ENCODE data around the gene SNRPA1. TPM values are rescaled to one million over a fixed set of nuclear protein-coding genes. Genes with fewer than 3 reads are reported as not detected.

SNRPA1 gene
- total and polyA plus RNA-seq, 2 donors (not counting 3 experiments of a cell fraction or from before 2014, with no cell fraction given): 68.5 to 82.7 TPM

GRCh38 chr15:101272584-101272983, 22.5 kb downstream of the SNRPA1 start:
- FAIRE-seq: no peak
- ChIA-PET CTCF (interaction anchor here (1.7 to 2.9 kb wide), 2 partner anchors 16 to 264 kb away, joined by 6 to 10 read pairs; no protein-coding TSS in a partner anchor), POLR2A (no interaction called here)
- no peaks in the 10 kb centered on the region for H3K27me3 ChIP-seq (ENCODE audit: control insufficient read depth in 2 of 2, insufficient read depth in 2 of 2, low read length in 2 of 2)
- H4K20me1 ChIP-seq (replicated peaks; ENCODE audit: control insufficient read depth, extremely low read depth, insufficient read depth, low read length): no peaks in the 10 kb centered on the region
- no peak overlapping the region for H3K4me2 ChIP-seq (ENCODE audit: insufficient read depth, low read length)
- intact Hi-C loops (cut with micrococcal nuclease) (no loop called here), dilution Hi-C loops (cut with MboI; ENCODE audit: extremely low pct_ligation_motif_present, low sequenced_read_pairs) (no loop called here)
- H2AFZ ChIP-seq (ENCODE audit: low read depth, low read length): no peak overlapping the region
- H3K9me3 ChIP-seq (replicated peaks; ENCODE audit: control insufficient read depth, insufficient read depth, low read length): no peaks in the 10 kb centered on the region
- no TSS peak for BruUV-seq (replicated peaks)
- H3K9me1 ChIP-seq (replicated peaks; ENCODE audit: control insufficient read depth, extremely low read depth, insufficient read depth, low read length): no peaks in the 10 kb centered on the region
- H3K27ac ChIP-seq (ENCODE audit: insufficient read depth, low read depth, low read length): no peak overlapping the region
- H3K4me3 ChIP-seq (replicated peaks in 1 of 3; ENCODE audit: insufficient read depth in 1 of 3, low read depth in 1 of 3, low read length in 3 of 3): no peak overlapping the region
- no peak overlapping the region for H3K9ac ChIP-seq (replicated peaks; ENCODE audit: extremely low read depth, insufficient read depth, low read length)
- H3K36me3 ChIP-seq (ENCODE audit: control insufficient read depth in 2 of 2, extremely low read depth in 1 of 2, insufficient read depth in 2 of 2, low read length in 2 of 2): peaks cover 25 to 28% of the 10 kb centered on the region in 2 experiments
- H3K79me2 ChIP-seq (ENCODE audit: control insufficient read depth, insufficient read depth, low read length): peaks cover 19% of the 10 kb centered on the region
- no peak for TF ChIP-seq JUN (IDR thresholded peaks at IDR 0.05; ENCODE audit: borderline replicate concordance, insufficient read depth, insufficient read length, low read depth)
- TF ChIP-seq POLR2AphosphoS5 (IDR thresholded peaks at IDR 0.05; ENCODE audit: insufficient read depth, low read depth, low read length): no peak
- TF ChIP-seq POLR2A (IDR thresholded peaks at IDR 0.05; ENCODE audit: low read depth, low read length): no peak
- no peak for TF ChIP-seq FOS (IDR thresholded peaks at IDR 0.05; ENCODE audit: borderline replicate concordance, insufficient read depth, low read length)
- no peak for TF ChIP-seq EZH2 (IDR thresholded peaks at IDR 0.05; ENCODE audit: borderline replicate concordance, low read depth, low read length, severe bottlenecking)
- DNase-seq (ENCODE audit: low read depth, low spot score): no peak
- H3K4me1 ChIP-seq (ENCODE audit: control insufficient read depth, extremely low read depth, insufficient read depth, low read length): peaks cover 8% of the 10 kb centered on the region

- FAIRE-seq: peak; percentile 26
- no TSS peak for BruUV-seq (replicated peaks)
- intact Hi-C loops (cut with micrococcal nuclease): no loop called here
Observed at GRCh38 chr15:101269479-101270223, 25.4 kb downstream of the SNRPA1 start.

More at GRCh38 chr15:101269479-101270223, 25.4 kb downstream of the SNRPA1 start:
- peaks cover 20 to 27% of the 10 kb centered on the region in 2 experiments for H3K36me3 ChIP-seq (ENCODE audit: control insufficient read depth in 2 of 2, extremely low read depth in 1 of 2, insufficient read depth in 2 of 2, low read length in 2 of 2)
- no peaks in the 10 kb centered on the region for H3K9me1 ChIP-seq (replicated peaks; ENCODE audit: control insufficient read depth, extremely low read depth, insufficient read depth, low read length)
- peaks cover 7% of the 10 kb centered on the region for H3K4me1 ChIP-seq (ENCODE audit: control insufficient read depth, extremely low read depth, insufficient read depth, low read length)
- no peak overlapping the region for H2AFZ ChIP-seq (ENCODE audit: low read depth, low read length)
- H3K79me2 ChIP-seq (ENCODE audit: control insufficient read depth, insufficient read depth, low read length): peaks cover 2% of the 10 kb centered on the region
- H3K27ac ChIP-seq (ENCODE audit: insufficient read depth, low read depth, low read length): no peak overlapping the region
- H3K9me3 ChIP-seq (replicated peaks; ENCODE audit: control insufficient read depth, insufficient read depth, low read length): no peaks in the 10 kb centered on the region
- dilution Hi-C loops (cut with MboI; ENCODE audit: extremely low pct_ligation_motif_present, low sequenced_read_pairs): no loop called here
- POLR2A ChIA-PET: no interaction called here
- H3K9ac ChIP-seq (replicated peaks; ENCODE audit: extremely low read depth, insufficient read depth, low read length): no peak overlapping the region
- no peak overlapping the region for H3K4me3 ChIP-seq (replicated peaks in 1 of 3; ENCODE audit: insufficient read depth in 1 of 3, low read depth in 1 of 3, low read length in 3 of 3)
- no peaks in the 10 kb centered on the region for H4K20me1 ChIP-seq (replicated peaks; ENCODE audit: control insufficient read depth, extremely low read depth, insufficient read depth, low read length)
- TF ChIP-seq FOS (IDR thresholded peaks at IDR 0.05; ENCODE audit: borderline replicate concordance, insufficient read depth, low read length) (no peak), JUN (IDR thresholded peaks at IDR 0.05; ENCODE audit: borderline replicate concordance, insufficient read depth, insufficient read length, low read depth) (no peak), CTCF (IDR thresholded peaks at IDR 0.05; ENCODE audit: extremely low read depth in 1 of 2, insufficient read depth in 1 of 2, low read depth in 1 of 2, low read length in 2 of 2) (peak; percentile 22 to 50), GATA2 (IDR thresholded peaks at IDR 0.05; ENCODE audit: insufficient read depth, insufficient read length, low read depth, low read length) (no peak), MYC (IDR thresholded peaks at IDR 0.05; ENCODE audit: low read depth, low read length) (no peak), POLR2AphosphoS5 (IDR thresholded peaks at IDR 0.05; ENCODE audit: insufficient read depth, low read depth, low read length) (peak; percentile 15), POLR2A (IDR thresholded peaks at IDR 0.05; ENCODE audit: low read depth, low read length) (peak; percentile 30), MAX (IDR thresholded peaks at IDR 0.05; ENCODE audit: insufficient read depth, insufficient read length) (peak; percentile 37)
- CTCF ChIA-PET: interaction anchor here (1.1 kb wide), 1 partner anchor 254 kb away, joined by 5 read pairs; no protein-coding TSS in a partner anchor
- no peak for DNase-seq (ENCODE audit: low read depth, low spot score)
- H3K27me3 ChIP-seq (ENCODE audit: control insufficient read depth in 2 of 2, insufficient read depth in 2 of 2, low read length in 2 of 2): no peaks in the 10 kb centered on the region
- no peak overlapping the region for H3K4me2 ChIP-seq (ENCODE audit: insufficient read depth, low read length)

Measured in endothelial cell of umbilical vein (primary cell).